ENCODE data around the gene IRF2BPL.

GRCh38 chr14:77035267-77035666 lies 6.8 kb upstream of the IRF2BPL start:
- TF ChIP-seq CTCF (IDR thresholded peaks at IDR 0.05; ENCODE audit: low read length) (no peak), EZH2 (IDR thresholded peaks at IDR 0.05; ENCODE audit: borderline replicate concordance, low read length) (no peak)
